Liver (tissue), 9 donors: ENCODE data around the gene TMEM269. TPM values are rescaled to one million over a fixed set of nuclear protein-coding genes. Genes with fewer than 3 reads are reported as not detected.

Source experiments
- DNase-seq: peaks from one replicate; pipeline ENCODE4 v3.0.0-alpha.2; 2017; ENCODE audit warnings: low spot score
- H3K27ac ChIP-seq, 2 donors: one replicate each; pipeline ENCODE4 v1.7.0; 2013; ENCODE audit warnings: inconsistent platforms in 2 of 2, low read length in 2 of 2, control low read depth in 1 of 2, low read depth in 1 of 2, mild to moderate bottlenecking in 1 of 2
- H3K27me3 ChIP-seq, 4 donors: one replicate each; pipeline versions ENCODE4 v1.6.1 to v1.7.0; 2013; ENCODE audit warnings: low read length in 3 of 4, inconsistent platforms in 1 of 4, mild to moderate bottlenecking in 1 of 4, moderate library complexity in 1 of 4; ENCODE audit not compliant: control insufficient read depth in 4 of 4, insufficient read depth in 4 of 4
- H3K36me3 ChIP-seq, 4 donors: one replicate each; pipeline versions ENCODE4 v1.6.1 to v1.7.0; 2013; ENCODE audit warnings: low read length in 3 of 4, mild to moderate bottlenecking in 3 of 4, low read depth in 1 of 4, moderate library complexity in 1 of 4; ENCODE audit not compliant: control insufficient read depth in 4 of 4, insufficient read depth in 3 of 4
- H3K4me1 ChIP-seq, 4 donors: one replicate each; pipeline versions ENCODE4 v1.6.1 to v1.7.0; 2013; ENCODE audit warnings: low read length in 3 of 4, mild to moderate bottlenecking in 3 of 4, moderate library complexity in 1 of 4; ENCODE audit not compliant: control insufficient read depth in 4 of 4, insufficient read depth in 4 of 4
- H3K4me3 ChIP-seq, 3 donors: one replicate each; pipeline versions ENCODE4 v1.6.1 to v1.7.0; 2013; ENCODE audit warnings: low read length in 3 of 3, control low read depth in 1 of 3, low read depth in 1 of 3, mild to moderate bottlenecking in 1 of 3
- H3K9ac ChIP-seq, 2 donors: one replicate each; pipeline ENCODE4 v1.7.0; 2013; ENCODE audit warnings: low read length in 2 of 2, mild to moderate bottlenecking in 2 of 2, moderate library complexity in 2 of 2, control low read depth in 1 of 2, low read depth in 1 of 2
- H3K9me3 ChIP-seq, 4 donors: one replicate each; pipeline versions ENCODE4 v1.6.1 to v1.7.0; 2013; ENCODE audit warnings: low read length in 3 of 4; ENCODE audit not compliant: control insufficient read depth in 4 of 4
- EGR1 ChIP-seq, 2 donors: IDR thresholded peaks; 2 replicates each; pipeline ENCODE4 v1.6.1; 2016 to 2018; ENCODE audit warnings: antibody characterized with exemption in 2 of 2, low read depth in 2 of 2
- GABPA ChIP-seq, 2 donors: IDR thresholded peaks in 1 of 2; conservative IDR thresholded peaks in 1 of 2; 2 replicates each; pipeline ENCODE4 v1.6.1; 2016; ENCODE audit warnings: antibody characterized with exemption in 2 of 2, mild to moderate bottlenecking in 1 of 2, moderate library complexity in 1 of 2
- HNF4A ChIP-seq, 2 donors: conservative IDR thresholded peaks; 2 replicates each; pipeline ENCODE4 v1.6.1; 2016; ENCODE audit warnings: antibody characterized with exemption in 2 of 2, mild to moderate bottlenecking in 2 of 2
- HNF4G ChIP-seq: IDR thresholded peaks from 2 replicates; pipeline ENCODE4 v1.6.1; 2016; ENCODE audit warnings: antibody characterized with exemption
- JUND ChIP-seq, 2 donors: IDR thresholded peaks; 2 replicates each; pipeline ENCODE4 v1.6.1; 2016; ENCODE audit warnings: antibody characterized with exemption in 2 of 2
- MAX ChIP-seq: IDR thresholded peaks from 2 replicates; pipeline ENCODE4 v1.6.1; 2016; ENCODE audit warnings: antibody characterized with exemption
- NR2F2 ChIP-seq: IDR thresholded peaks from 2 replicates; pipeline ENCODE4 v1.6.1; 2016; ENCODE audit warnings: antibody characterized with exemption
- RAD21 ChIP-seq, 2 donors: IDR thresholded peaks; 2 replicates each; pipeline ENCODE4 v1.6.1; 2016; ENCODE audit warnings: antibody characterized with exemption in 2 of 2, mild to moderate bottlenecking in 2 of 2
- RXRA ChIP-seq, 2 donors: IDR thresholded peaks; 2 replicates each; pipeline ENCODE4 v1.6.1; 2017 to 2018; ENCODE audit warnings: antibody characterized with exemption in 2 of 2, mild to moderate bottlenecking in 1 of 2
- SP1 ChIP-seq: IDR thresholded peaks from 2 replicates; pipeline ENCODE4 v1.6.1; 2018; ENCODE audit warnings: antibody characterized with exemption, mild to moderate bottlenecking
- YY1 ChIP-seq: IDR thresholded peaks from 2 replicates; pipeline ENCODE4 v1.6.1; 2016; ENCODE audit warnings: antibody characterized with exemption, mild to moderate bottlenecking
- WGBS: extraction: QIAGEN DNeasy Blood & Tissue Kit; methylation state at CpG from one replicate; pipeline ENCODE4 v1.1.7; 2013; 5-methylcytosine and 5-hydroxymethylcytosine counted together
- polyA plus RNA-seq, 2 donors: library from polyadenylated mRNA; stranded (reverse) in 1 of 2; unstranded in 1 of 2; fragments of 200-250 nt in 1 of 2; fragments of >200 nt in 1 of 2; fragmentation: Nextera tagmentation in 1 of 2; extraction: Ambion mirVana in 1 of 2; gene quantifications; one replicate each; pipeline versions ENCODE4 v1.2.1 to v1.2.3, GENCODE V29; 2013 to 2015
- total RNA-seq, 2 donors: library from RNA; depleted of rRNA; stranded (reverse); fragments of >200 nt; gene quantifications; one replicate each; pipeline ENCODE4 v1.2.3, GENCODE V29; 2014
- TF ChIP-seq, protein P1 (sequence below): fragments of 150-350 bp; IDR thresholded peaks from 2 replicates; pipeline ENCODE4 v1.5.1; 2017; ENCODE audit warnings: improper control_type of control experiment, low read depth, low read length; ENCODE audit not compliant: missing input control
- TF ChIP-seq, protein P2 (sequence below): IDR thresholded peaks from 2 replicates; pipeline ENCODE4 v1.6.1; 2016; ENCODE audit warnings: antibody characterized with exemption
- TF ChIP-seq, protein P3 (sequence below): IDR thresholded peaks from 2 replicates; pipeline ENCODE4 v1.6.1; 2016; ENCODE audit warnings: antibody characterized with exemption
- TF ChIP-seq, protein P4 (sequence below): IDR thresholded peaks from 2 replicates; pipeline ENCODE4 v1.6.1; 2016; ENCODE audit warnings: antibody characterized with exemption, mild to moderate bottlenecking
- donor health status: healthy.
- donor health status: healthy.
- donor health status: healthy.
- donor health status: healthy.
- donor health status: healthy.

TMEM269 gene
- total and polyA plus RNA-seq, 4 donors: 0.05 to 0.08 TPM; not detected in 2

DNA sequence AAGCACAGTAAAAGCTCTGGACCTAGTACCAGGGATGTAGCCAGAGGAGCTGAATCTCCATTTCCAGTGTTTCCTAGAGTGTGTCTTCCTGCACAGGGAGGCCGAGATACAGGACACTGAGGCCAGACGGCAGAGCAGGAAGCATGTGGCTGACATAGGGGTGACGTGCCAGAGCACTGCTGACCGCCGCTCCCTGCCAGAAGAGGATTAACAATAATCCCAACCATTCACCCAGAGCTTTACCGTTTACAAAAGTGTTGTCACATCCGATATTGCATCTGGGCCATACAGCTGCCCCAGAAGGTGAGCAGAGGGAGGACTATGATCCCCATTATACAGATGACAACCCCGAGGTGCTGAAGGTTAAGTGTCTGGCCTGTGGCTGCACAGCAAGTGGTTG is 38.9 kb upstream of the TMEM269 start (continued):
- TF ChIP-seq, protein P1, sequence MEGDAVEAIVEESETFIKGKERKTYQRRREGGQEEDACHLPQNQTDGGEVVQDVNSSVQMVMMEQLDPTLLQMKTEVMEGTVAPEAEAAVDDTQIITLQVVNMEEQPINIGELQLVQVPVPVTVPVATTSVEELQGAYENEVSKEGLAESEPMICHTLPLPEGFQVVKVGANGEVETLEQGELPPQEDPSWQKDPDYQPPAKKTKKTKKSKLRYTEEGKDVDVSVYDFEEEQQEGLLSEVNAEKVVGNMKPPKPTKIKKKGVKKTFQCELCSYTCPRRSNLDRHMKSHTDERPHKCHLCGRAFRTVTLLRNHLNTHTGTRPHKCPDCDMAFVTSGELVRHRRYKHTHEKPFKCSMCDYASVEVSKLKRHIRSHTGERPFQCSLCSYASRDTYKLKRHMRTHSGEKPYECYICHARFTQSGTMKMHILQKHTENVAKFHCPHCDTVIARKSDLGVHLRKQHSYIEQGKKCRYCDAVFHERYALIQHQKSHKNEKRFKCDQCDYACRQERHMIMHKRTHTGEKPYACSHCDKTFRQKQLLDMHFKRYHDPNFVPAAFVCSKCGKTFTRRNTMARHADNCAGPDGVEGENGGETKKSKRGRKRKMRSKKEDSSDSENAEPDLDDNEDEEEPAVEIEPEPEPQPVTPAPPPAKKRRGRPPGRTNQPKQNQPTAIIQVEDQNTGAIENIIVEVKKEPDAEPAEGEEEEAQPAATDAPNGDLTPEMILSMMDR: no peak
- TF ChIP-seq, protein P2, sequence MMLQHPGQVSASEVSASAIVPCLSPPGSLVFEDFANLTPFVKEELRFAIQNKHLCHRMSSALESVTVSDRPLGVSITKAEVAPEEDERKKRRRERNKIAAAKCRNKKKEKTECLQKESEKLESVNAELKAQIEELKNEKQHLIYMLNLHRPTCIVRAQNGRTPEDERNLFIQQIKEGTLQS: no peak
- no peak for TF ChIP-seq JUND (IDR thresholded peaks at IDR 0.05)
- no peak for TF ChIP-seq HNF4A (conservative IDR thresholded peaks at IDR 0.05)
- TF ChIP-seq RAD21 (IDR thresholded peaks at IDR 0.05): no peak
- no peak for TF ChIP-seq NR2F2
- no peak for TF ChIP-seq RXRA (IDR thresholded peaks at IDR 0.05)

- Histone ChIP-seq H3K36me3 (peaks cover 5 to 43% (median 17%) of the 10 kb centered on the region in 4 donors), H3K4me3 (no peak overlapping the region), H3K27ac (no peak overlapping the region), H3K9me3 (no peaks in the 10 kb centered on the region), H3K4me1 (no peaks in the 10 kb centered on the region), H3K27me3 (no peaks in the 10 kb centered on the region), H3K9ac (no peak overlapping the region)
- no peak for DNase-seq
- WGBS: 95% methylated on average over 12 of the region's 12 CpGs
- TF ChIP-seq NR2F2: no peak
- TF ChIP-seq SP1: no peak
- no peak for TF ChIP-seq RXRA (IDR thresholded peaks at IDR 0.05)
- TF ChIP-seq RAD21 (IDR thresholded peaks at IDR 0.05): no peak
- no peak for TF ChIP-seq JUND (IDR thresholded peaks at IDR 0.05)
- TF ChIP-seq, protein P3, sequence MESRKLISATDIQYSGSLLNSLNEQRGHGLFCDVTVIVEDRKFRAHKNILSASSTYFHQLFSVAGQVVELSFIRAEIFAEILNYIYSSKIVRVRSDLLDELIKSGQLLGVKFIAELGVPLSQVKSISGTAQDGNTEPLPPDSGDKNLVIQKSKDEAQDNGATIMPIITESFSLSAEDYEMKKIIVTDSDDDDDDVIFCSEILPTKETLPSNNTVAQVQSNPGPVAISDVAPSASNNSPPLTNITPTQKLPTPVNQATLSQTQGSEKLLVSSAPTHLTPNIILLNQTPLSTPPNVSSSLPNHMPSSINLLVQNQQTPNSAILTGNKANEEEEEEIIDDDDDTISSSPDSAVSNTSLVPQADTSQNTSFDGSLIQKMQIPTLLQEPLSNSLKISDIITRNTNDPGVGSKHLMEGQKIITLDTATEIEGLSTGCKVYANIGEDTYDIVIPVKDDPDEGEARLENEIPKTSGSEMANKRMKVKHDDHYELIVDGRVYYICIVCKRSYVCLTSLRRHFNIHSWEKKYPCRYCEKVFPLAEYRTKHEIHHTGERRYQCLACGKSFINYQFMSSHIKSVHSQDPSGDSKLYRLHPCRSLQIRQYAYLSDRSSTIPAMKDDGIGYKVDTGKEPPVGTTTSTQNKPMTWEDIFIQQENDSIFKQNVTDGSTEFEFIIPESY: no peak
- no peak for TF ChIP-seq HNF4G
- TF ChIP-seq, protein P4, sequence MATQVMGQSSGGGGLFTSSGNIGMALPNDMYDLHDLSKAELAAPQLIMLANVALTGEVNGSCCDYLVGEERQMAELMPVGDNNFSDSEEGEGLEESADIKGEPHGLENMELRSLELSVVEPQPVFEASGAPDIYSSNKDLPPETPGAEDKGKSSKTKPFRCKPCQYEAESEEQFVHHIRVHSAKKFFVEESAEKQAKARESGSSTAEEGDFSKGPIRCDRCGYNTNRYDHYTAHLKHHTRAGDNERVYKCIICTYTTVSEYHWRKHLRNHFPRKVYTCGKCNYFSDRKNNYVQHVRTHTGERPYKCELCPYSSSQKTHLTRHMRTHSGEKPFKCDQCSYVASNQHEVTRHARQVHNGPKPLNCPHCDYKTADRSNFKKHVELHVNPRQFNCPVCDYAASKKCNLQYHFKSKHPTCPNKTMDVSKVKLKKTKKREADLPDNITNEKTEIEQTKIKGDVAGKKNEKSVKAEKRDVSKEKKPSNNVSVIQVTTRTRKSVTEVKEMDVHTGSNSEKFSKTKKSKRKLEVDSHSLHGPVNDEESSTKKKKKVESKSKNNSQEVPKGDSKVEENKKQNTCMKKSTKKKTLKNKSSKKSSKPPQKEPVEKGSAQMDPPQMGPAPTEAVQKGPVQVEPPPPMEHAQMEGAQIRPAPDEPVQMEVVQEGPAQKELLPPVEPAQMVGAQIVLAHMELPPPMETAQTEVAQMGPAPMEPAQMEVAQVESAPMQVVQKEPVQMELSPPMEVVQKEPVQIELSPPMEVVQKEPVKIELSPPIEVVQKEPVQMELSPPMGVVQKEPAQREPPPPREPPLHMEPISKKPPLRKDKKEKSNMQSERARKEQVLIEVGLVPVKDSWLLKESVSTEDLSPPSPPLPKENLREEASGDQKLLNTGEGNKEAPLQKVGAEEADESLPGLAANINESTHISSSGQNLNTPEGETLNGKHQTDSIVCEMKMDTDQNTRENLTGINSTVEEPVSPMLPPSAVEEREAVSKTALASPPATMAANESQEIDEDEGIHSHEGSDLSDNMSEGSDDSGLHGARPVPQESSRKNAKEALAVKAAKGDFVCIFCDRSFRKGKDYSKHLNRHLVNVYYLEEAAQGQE: no peak
- TF ChIP-seq, protein P2: no peak
- no peak for TF ChIP-seq EGR1 (IDR thresholded peaks at IDR 0.05; ENCODE audit: low read depth in 2 of 2)
- TF ChIP-seq MAX: no peak
- no peak for TF ChIP-seq YY1
- TF ChIP-seq GABPA (IDR thresholded peaks at IDR 0.05 in 1 of 2, conservative IDR thresholded peaks at IDR 0.05 in 1 of 2): no peak
- TF ChIP-seq, protein P1: no peak
- no peak for TF ChIP-seq HNF4A (conservative IDR thresholded peaks at IDR 0.05)
Observed at GRCh38 chr1:42746436-42747105, 38.2 kb upstream of the TMEM269 start.
